Fibroblast of villous mesenchyme (primary cell): Measurements from ENCODE around the gene KRT73. TPM values are rescaled to one million over a fixed set of nuclear protein-coding genes. Genes with fewer than 3 reads are reported as not detected.

Experiments
- DNase-seq: peaks from one replicate; pipeline ENCODE4 v3.0.0-alpha.2; 2010; ENCODE audit warnings: low read depth
- H3K4me3 ChIP-seq: 2 replicates; pipeline ENCODE4 v1.5.1; 2011; ENCODE audit warnings: low read depth, mild to moderate bottlenecking, low read length
- total RNA-seq: library from RNA; depleted of rRNA; stranded (reverse); fragments of >200 nt; gene quantifications from 2 replicates; pipeline ENCODE4 v1.2.3, GENCODE V29; 2012
- TF ChIP-seq, protein P1 (sequence below): IDR thresholded peaks from 2 replicates; pipeline ENCODE4 v1.5.1; 2012; ENCODE audit warnings: low read depth, mild to moderate bottlenecking, low read length; ENCODE audit not compliant: insufficient read depth

KRT73 gene
- total RNA-seq, 1 donor, result not detected

DNA sequence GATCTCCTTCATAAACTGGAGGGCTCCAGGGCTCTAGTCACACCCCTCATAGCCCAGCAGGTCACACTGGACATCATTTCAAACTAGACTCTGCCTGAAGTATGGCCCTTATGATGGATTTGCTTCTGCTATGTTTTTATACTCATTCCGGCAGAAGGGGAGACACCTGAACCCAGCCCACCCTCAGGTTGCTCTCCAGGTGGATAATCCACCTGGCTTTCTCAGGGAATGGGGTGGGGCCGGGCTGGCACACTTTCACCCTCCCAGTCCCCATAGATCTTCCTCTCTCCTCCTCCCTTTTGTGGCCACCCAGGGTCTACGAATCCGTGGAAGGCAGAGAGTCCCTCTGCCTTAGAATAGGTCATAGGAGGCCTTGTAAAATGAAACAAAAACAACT is 9.8 kb upstream of the KRT73 start:
- no peak for DNase-seq
- H3K4me3 ChIP-seq, result no peak overlapping the region
- TF ChIP-seq, protein P1, sequence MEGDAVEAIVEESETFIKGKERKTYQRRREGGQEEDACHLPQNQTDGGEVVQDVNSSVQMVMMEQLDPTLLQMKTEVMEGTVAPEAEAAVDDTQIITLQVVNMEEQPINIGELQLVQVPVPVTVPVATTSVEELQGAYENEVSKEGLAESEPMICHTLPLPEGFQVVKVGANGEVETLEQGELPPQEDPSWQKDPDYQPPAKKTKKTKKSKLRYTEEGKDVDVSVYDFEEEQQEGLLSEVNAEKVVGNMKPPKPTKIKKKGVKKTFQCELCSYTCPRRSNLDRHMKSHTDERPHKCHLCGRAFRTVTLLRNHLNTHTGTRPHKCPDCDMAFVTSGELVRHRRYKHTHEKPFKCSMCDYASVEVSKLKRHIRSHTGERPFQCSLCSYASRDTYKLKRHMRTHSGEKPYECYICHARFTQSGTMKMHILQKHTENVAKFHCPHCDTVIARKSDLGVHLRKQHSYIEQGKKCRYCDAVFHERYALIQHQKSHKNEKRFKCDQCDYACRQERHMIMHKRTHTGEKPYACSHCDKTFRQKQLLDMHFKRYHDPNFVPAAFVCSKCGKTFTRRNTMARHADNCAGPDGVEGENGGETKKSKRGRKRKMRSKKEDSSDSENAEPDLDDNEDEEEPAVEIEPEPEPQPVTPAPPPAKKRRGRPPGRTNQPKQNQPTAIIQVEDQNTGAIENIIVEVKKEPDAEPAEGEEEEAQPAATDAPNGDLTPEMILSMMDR, result no peak

DNA sequence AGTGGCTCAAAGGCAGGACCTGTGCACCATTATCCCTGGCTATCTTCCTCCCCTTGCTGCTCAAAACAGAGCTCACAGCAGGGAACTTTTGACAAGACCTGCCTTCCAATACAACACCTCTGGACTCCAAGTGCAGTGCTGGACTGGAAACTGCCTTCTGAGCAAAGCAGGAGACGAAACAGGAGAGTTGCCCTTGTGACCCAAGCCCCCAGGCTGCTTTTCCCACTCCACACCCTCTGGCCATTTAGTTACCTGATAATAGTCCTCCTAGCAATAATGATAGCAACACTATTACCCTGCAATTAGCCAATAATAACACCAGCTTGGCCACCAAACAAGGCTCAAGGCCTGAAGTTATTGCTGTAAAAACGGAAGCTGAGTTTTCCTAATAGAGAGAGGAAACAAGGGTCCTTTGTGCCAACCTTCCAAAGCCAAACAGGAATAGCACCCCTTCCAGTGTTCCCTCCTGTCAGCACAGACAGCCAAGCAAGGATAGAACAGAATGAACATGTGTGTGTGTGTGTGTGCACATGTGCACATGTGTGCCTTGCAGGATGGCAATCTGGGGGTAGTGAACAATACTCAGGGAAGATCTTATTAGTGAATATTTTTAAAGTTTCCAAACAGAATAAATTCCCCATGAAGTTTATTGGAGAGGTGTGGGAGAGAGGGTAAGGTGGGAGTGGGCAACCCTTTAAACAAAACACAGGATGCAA is 9.2 kb upstream of the KRT73 start:
- TF ChIP-seq, protein P1, result no peak
- no peak overlapping the region for H3K4me3 ChIP-seq
- DNase-seq, result no peak

- H3K4me3 ChIP-seq, result no peak overlapping the region
- TF ChIP-seq, protein P1, result no peak
- DNase-seq, result no peak
Observed at GRCh38 chr12:52622349-52622748, 4.0 kb upstream of the KRT73 start.

GRCh38 chr12:52618866-52619265 is 507 bp upstream of the KRT73 start:
- no peak for DNase-seq
- TF ChIP-seq, protein P1, result no peak
- no peak overlapping the region for H3K4me3 ChIP-seq

- TF ChIP-seq, protein P1, result no peak
- no peak for DNase-seq
- H3K4me3 ChIP-seq, result no peak overlapping the region
Observed at GRCh38 chr12:52617403-52617785, 965 bp downstream of the KRT73 start.

DNA sequence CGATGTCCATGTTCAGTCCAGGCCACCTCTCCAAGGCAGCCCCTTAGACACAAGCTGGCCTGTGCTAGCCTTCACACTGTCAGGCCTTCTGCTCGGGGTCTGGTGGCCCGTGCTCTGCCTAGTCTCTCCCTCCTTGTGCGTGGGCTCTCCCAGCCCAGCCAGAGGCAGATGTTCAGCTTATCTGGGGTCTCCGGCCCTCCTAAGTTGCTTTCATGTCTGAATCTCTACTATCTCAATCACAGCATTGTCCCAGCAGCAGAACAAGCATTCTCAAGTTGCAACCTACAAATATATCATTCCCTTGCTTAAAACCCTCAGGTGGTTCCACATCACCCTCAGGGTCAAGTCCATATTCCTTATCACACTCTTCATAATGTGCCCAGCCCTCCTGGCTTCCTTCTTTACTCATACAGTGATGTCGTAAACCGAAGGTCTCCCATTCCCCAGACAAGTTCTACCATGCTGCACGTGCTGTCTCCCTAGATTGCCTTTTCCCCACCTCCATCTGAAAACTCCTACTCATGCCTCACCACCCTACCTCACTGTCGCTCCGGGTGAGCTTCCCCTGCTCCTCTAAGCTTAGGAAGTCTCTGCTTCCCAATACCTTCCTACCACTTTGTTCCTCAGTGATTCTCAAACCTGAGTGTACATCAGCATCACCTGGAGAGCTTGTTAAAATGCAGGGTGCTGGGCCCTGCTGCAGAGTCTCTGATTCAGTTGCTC is 1.5 kb downstream of the KRT73 start:
- no peak overlapping the region for H3K4me3 ChIP-seq
- DNase-seq, result no peak
- TF ChIP-seq, protein P1, result no peak
